GM18868 (cell line): ENCODE data around the gene KIF4B.
A peak's percentile ranks its signal among the peaks of the same experiment; 100 is the strongest.

Source experiments
- ATAC-seq: cut with Tn5 transposase; IDR thresholded peaks from one replicate; pipeline ENCODE4 v1.9.1; 2021; ENCODE audit warnings: mild to moderate bottlenecking, moderate library complexity; ENCODE audit not compliant: unreplicated experiment

KIF4B gene

DNA sequence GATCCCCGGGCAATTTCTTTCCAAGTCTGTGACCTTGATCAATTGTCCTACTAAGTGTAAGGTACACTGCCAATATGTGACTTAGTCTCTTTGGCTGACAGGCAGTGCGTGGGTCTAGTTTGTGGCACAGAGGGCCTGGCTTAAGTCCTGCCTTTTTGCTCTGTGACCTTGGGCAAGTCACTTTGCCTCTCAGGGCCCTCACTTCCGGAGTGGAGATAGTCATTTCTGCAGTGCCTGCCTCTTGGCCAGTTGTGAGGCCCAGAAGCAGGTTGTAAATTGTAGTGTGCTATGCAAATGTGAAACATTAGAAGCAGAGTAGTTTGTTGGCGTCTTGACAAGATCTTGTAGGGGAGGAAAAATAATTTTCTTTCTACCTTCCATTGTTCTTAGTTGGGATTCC is 39.0 kb downstream of the KIF4B start:
- ATAC-seq: peak; percentile 52

DNA sequence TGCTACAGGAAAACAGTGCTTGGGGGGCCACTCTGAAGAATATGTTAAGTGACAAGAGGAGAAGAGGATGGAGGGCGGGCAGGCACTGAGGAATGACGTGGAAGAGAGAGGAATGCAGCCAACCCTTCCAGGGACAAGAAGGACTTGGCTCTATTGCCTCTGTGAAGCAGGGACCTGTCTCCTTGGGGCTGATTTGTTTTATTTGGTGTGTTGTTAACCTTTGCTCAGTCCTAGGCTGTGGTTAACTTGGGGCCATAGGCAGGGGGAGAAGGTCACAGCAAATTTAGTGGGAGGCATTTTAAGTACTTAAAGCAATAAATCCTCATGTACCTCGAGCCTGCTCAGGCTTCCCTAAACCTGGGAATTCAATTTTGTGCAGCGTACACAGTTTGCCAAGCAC is 39.9 kb downstream of the KIF4B start:
- ATAC-seq: no peak

DNA sequence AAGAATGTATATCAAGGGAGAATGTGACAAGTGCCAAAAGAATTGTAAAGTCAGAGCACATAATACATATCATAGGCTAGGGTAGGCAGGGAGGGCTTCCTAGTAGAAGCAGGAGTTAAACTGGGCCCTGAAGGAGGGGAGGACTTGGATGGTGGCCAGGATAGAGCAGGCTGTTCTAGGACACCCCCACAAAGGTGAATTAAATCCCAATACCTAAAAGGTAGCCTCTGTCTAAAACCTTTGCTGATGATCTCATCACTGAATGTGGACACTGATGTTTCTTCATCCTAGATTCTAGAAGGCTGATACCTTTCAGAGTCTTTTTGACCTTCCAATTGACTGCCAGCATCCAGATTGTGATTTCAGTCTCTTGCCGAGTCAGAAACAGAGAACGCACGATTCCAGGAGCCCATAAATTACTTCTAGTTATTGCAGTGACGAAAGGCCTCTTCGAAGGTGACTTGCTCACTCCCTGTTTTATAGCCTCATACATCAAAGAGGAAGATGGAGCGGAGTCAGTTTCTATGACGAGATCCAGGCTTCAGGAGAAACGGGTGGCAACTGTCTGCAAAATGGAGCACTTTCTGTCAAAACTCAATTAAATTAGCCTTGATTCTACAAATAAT is 43.2 kb downstream of the KIF4B start:
- ATAC-seq: no peak

DNA sequence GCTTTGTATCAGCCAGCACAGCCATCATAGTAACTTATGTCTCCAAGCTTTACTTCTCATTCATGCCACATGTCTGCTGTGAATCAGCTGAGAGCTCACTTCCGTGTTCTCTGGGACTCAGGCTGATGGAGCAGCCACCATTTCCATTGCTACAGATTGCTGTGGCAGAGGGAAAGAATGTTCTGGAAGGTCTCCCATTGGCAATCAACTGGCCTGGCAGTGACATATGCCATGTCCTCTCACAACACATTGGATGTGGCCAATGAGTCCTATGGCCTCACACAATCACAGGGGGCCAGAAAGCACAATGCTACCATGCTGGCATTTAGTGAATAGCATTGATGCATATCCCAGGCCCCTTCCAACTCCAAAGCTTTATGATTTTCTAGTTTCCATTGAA is 44.1 kb downstream of the KIF4B start:
- no peak for ATAC-seq

DNA sequence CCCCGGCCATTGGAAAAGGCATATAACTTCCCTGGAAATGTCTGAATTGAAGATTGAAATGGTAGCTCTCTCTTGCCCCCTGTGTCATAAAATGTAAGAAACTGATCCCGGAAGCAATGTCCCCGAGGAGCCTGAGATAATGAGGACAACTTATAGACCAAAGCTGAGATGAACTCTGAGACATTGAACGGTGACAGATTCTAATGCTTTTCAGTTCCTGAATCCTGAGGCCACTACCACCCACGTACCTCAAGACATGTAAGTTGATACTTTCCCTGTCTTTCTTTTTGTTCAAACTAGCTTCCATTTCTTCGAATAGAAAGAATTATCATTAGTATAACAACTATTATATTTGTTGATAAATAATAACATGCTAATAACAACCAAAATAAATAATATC is 51.0 kb downstream of the KIF4B start:
- ATAC-seq: peak; percentile 93

DNA sequence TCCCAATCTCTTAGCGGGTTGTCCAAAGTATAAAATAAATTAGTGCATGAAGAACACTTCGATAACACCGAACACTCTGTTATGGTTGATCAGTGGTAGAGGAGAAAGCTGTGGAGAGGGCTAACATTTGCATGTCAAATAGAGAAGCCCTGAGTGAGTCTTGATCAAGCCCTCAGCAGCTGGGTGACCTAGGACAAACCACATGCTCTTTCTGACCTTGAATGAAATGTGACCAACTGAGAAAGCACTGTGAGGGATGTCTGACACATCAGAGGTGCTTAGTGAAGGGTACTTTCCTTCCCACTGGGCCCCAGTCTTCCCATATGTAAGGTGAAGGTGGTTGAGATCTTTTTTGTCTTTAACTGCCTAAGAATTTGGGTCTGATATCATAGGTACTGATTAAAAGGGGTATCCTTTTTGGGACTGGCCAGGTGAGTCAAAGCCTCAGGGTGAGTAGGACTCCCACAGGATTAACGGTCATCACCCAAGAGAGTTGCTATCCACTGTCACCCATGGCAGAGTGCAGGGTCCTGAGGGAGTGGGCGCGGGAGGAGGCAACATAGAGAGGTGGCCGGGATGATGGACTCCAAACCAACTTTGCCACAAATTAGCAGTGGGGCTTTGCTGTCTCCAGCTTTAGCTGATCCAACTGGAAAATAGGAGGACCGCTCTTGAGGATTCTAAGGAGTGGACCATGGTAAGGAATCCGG is 53.5 kb downstream of the KIF4B start:
- no peak for ATAC-seq
